RWPE2 (cell line): ENCODE data around the gene ANXA11.
"Not testable (repeated sequence)": the region's sequence is repeated elsewhere in the genome, so short reads cannot be mapped to it uniquely, and the experiment has no call there.

Experiments
- ATAC-seq: fragments of 200-7000 bp; cut with Tn5 transposase; 3 replicates; pipeline ENCODE4 v1.9.1; 2021; ENCODE audit warnings: low read depth
- DNase-seq: peaks from one replicate; pipeline ENCODE4 v3.0.0-alpha.2; 2020; ENCODE audit warnings: low spot score
- H3K27ac ChIP-seq: fragments of 450-650 bp; 2 replicates; pipeline ENCODE4 v1.5.1; 2017; ENCODE audit warnings: mild to moderate bottlenecking; ENCODE audit not compliant: poor library complexity, severe bottlenecking
- H3K27me3 ChIP-seq: fragments of 250-450 bp; sonication (Bioruptor Pico); 2 replicates; pipeline ENCODE4 v1.5.1; 2021; ENCODE audit warnings: mild to moderate bottlenecking, moderate library complexity; ENCODE audit not compliant: insufficient read depth, poor library complexity, severe bottlenecking
- H3K36me3 ChIP-seq: fragments of 250-450 bp; sonication (Bioruptor Pico); 2 replicates; pipeline ENCODE4 v1.5.1; 2020; ENCODE audit warnings: low read depth, mild to moderate bottlenecking, moderate library complexity
- H3K4me1 ChIP-seq: fragments of 250-450 bp; sonication (Bioruptor Pico); 2 replicates; pipeline ENCODE4 v1.5.1; 2021; ENCODE audit warnings: mild to moderate bottlenecking, moderate library complexity; ENCODE audit not compliant: insufficient read depth, poor library complexity, severe bottlenecking
- H3K4me3 ChIP-seq: fragments of 250-450 bp; sonication (Bioruptor Pico); 2 replicates; pipeline ENCODE4 v1.5.1; 2021; ENCODE audit warnings: mild to moderate bottlenecking, moderate library complexity; ENCODE audit not compliant: severe bottlenecking
- H3K9me3 ChIP-seq: fragments of 250-450 bp; sonication (Bioruptor Pico); 2 replicates; pipeline ENCODE4 v1.5.1; 2021; ENCODE audit warnings: mild to moderate bottlenecking, moderate library complexity; ENCODE audit not compliant: severe bottlenecking
- TF ChIP-seq, protein P1 (sequence below): fragments of 450-650 bp; IDR thresholded peaks from one replicate; pipeline ENCODE4 v1.5.1; 2017; ENCODE audit warnings: mild to moderate bottlenecking, moderate library complexity; ENCODE audit not compliant: poor library complexity, severe bottlenecking

The ANXA11 gene

DNA sequence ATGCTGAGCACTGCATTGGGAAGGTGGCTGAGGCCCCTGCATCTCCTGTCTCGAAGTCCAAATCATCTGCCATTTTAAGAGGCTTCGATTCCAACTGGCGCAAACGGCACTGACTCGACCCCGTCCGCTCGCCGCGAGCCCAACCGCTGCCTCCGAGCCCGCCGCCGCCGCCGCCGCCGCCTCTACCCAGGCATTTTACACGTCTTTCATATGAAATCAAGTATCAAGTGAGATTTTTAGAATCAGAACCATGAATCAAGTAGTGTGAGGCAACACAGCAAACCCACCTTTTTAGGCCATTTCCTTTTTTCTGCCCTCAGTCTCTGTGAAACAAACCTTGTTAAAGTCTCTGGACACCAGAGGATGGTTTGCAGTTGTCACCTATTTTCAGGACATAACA is 42.3 kb upstream of the ANXA11 start:
- H3K4me3 ChIP-seq, DNase-seq, ATAC-seq, H3K27ac ChIP-seq, H3K36me3 ChIP-seq, H3K4me1 ChIP-seq, H3K27me3 ChIP-seq, H3K9me3 ChIP-seq: not testable (repeated sequence)

GRCh38 chr10:80244371-80244770 is 39.0 kb upstream of the ANXA11 start:
- H3K4me1 ChIP-seq, H3K36me3 ChIP-seq, ATAC-seq, H3K4me3 ChIP-seq, H3K27me3 ChIP-seq, H3K9me3 ChIP-seq, DNase-seq, H3K27ac ChIP-seq: not testable (repeated sequence)

GRCh38 chr10:80242341-80242740 is 37.0 kb upstream of the ANXA11 start:
- not testable (repeated sequence) for H3K4me1 ChIP-seq, ATAC-seq, DNase-seq, H3K36me3 ChIP-seq, H3K9me3 ChIP-seq, H3K4me3 ChIP-seq, H3K27me3 ChIP-seq, H3K27ac ChIP-seq

DNA sequence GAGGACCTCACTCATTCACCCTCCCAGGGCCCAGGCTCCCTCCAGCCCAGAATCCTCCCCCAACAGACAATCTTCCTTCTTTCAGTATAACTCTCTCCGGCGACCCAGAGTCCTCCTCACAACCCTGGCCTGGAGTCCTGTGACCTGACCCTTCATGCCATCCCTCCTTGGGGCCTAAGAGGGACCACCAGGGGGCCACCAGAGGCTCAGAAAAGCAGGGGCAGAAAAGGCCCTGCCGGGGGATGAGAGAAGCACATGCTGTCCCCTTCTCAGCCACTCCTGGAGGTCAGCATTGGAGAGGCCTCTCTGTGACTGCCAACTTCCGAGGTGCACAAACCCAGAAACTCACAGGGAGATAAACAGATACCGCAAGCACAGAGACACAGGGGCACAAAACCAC is 31.1 kb upstream of the ANXA11 start:
- H3K9me3 ChIP-seq, H3K4me1 ChIP-seq, H3K27ac ChIP-seq, H3K36me3 ChIP-seq, ATAC-seq, H3K4me3 ChIP-seq, H3K27me3 ChIP-seq, DNase-seq: not testable (repeated sequence)

DNA sequence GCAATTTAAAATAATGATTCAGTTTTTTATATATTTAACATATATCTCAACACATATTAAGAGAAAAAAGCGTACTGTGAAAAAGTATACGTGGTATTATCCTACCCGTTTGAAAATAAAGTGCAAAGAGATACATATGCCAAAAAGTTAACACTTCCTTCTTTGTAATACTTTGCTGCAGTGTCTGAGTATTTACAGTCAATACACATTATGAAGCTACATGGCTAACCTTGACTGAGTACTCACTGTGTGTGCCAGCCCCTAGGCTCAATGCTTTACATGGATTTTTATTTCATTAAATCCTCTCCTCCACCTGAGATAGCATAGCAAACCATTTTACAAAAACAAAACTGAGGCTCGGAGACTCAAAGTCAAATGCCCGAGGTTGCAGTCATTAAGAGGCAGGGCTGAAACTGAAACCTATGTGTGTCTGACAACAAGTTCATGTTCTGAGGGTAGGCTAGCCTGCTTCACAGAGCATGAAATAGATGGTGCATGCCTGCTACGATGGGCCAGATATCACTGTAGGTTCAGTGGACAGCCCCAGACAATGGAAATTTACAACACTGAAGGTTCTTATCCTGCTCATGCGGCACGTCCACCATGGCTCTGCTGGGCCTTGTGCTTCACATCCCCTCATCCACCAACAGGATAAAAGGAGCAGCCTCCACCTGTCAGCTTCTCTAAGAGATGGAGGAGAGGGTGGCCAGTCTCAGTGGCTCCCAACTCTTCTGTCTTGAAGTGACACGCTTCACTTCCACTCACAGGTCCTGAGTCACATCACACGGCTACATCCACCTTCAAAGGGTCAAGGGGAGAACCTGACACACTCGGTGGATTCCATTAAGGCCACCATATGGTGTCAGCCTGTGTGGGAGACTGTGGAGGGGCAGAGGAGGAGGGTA is 29.2 kb upstream of the ANXA11 start:
- not testable (repeated sequence) for H3K36me3 ChIP-seq, H3K27ac ChIP-seq, H3K27me3 ChIP-seq, ATAC-seq, H3K9me3 ChIP-seq, H3K4me3 ChIP-seq, DNase-seq, H3K4me1 ChIP-seq

DNA sequence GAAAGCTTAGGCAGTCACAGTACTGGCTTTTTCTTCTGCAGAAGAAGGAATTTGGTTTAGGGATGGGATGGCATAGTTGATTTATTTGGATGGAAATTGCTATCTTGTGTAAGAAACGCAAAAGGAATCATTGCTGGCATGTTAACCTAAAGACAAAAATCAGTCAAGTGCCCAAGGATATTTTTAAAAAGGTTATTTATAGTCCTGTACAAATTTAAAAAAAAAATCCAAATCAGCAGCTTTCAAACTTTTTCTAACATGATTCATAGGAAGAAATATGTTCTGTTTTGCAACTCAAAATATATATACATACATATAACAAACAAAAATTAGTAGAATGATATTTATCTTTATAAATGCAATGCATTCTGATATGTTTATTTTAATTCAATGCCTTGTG is 28.5 kb upstream of the ANXA11 start:
- H3K36me3 ChIP-seq, DNase-seq, H3K27me3 ChIP-seq, H3K4me1 ChIP-seq, ATAC-seq, H3K27ac ChIP-seq, H3K9me3 ChIP-seq, H3K4me3 ChIP-seq: not testable (repeated sequence)

DNA sequence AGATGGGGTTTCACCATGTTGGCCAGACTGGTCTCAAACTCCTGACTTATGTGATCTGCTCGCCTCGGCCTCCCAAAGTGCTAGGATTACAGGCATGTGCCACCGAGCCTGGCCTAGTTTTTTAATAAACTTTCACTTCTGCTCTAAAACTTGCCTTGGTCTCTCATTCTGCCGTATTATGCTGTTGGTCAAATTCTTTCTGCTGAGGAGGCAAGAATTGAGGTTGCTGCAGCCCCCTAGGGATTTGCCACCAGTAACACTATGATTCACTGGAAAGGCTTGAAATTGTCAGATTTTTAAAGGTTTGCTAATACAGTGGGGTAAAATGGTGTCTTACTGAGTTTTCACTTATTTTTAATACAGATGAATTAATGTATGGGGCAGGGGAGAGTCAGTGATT is 21.4 kb upstream of the ANXA11 start:
- not testable (repeated sequence) for H3K4me3 ChIP-seq, ATAC-seq, H3K36me3 ChIP-seq, H3K27me3 ChIP-seq, H3K9me3 ChIP-seq, DNase-seq, H3K4me1 ChIP-seq, H3K27ac ChIP-seq

GRCh38 chr10:80223031-80223419 is 17.7 kb upstream of the ANXA11 start:
- not testable (repeated sequence) for H3K36me3 ChIP-seq, ATAC-seq, H3K4me1 ChIP-seq, H3K9me3 ChIP-seq, H3K27ac ChIP-seq, DNase-seq, H3K4me3 ChIP-seq, H3K27me3 ChIP-seq
- TF ChIP-seq, protein P1, sequence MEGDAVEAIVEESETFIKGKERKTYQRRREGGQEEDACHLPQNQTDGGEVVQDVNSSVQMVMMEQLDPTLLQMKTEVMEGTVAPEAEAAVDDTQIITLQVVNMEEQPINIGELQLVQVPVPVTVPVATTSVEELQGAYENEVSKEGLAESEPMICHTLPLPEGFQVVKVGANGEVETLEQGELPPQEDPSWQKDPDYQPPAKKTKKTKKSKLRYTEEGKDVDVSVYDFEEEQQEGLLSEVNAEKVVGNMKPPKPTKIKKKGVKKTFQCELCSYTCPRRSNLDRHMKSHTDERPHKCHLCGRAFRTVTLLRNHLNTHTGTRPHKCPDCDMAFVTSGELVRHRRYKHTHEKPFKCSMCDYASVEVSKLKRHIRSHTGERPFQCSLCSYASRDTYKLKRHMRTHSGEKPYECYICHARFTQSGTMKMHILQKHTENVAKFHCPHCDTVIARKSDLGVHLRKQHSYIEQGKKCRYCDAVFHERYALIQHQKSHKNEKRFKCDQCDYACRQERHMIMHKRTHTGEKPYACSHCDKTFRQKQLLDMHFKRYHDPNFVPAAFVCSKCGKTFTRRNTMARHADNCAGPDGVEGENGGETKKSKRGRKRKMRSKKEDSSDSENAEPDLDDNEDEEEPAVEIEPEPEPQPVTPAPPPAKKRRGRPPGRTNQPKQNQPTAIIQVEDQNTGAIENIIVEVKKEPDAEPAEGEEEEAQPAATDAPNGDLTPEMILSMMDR: peak; percentile 33

DNA sequence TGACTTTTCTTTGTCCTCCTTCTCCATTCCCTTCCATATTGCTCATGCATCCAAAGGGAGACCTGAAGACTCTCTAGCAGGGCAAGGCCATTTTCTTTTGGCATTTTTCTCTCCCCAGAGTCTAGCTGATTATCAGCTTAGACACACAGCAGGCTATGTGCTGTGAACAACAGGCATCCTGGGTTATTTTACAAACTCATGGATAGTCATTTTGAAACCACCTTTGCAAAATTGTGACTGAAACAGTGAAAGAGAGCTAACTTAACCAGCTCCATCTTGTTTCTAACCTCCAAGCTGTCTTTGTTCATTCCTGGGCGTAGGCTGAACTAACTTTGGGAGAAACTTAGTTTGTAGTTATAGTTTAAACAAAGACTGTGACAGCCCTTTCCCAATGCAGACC is 13.5 kb upstream of the ANXA11 start:
- not testable (repeated sequence) for ATAC-seq, H3K9me3 ChIP-seq, H3K36me3 ChIP-seq, H3K4me3 ChIP-seq, H3K4me1 ChIP-seq, DNase-seq, H3K27ac ChIP-seq, H3K27me3 ChIP-seq

DNA sequence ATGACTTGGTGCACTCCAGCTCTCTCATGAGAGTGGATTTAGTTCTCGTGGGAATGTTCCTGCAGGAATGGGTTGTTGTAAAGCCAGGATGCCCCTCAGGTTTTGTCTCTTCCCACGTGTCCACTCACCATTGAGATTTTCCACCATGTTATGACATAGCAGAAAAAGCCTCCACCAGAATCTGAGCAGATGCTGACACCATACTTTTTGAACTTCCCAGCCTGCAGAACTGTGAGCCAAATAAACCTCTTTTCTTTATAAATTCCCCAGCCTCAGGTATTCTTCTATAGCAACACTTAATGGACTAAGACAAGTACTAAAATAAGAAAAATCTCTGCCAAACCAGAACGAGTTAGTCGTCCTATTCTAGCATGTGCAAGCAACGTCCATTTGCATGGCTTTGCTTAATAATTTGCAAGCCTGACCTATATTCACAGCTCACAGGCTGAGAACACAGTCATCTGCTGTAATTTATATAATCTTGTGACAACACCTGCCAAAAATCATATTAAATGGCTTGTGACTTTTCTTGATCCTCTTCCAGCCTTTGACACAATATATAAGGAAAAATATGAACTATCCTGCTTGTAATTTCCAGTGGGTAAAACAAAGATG is 9.1 kb upstream of the ANXA11 start:
- not testable (repeated sequence) for H3K4me1 ChIP-seq, DNase-seq, H3K9me3 ChIP-seq, H3K27me3 ChIP-seq, H3K36me3 ChIP-seq, H3K27ac ChIP-seq, H3K4me3 ChIP-seq, ATAC-seq
